Stimulated activated CD8-positive, alpha-beta memory T cell treated with anti-CD3 and anti-CD28 coated beads, Interleukin-15, amount 100 ng/mL, for 1 hour (primary cell): ENCODE measurements around the gene KRT34.
"Not testable (repeated sequence)": the region's sequence is repeated elsewhere in the genome, so short reads cannot be mapped to it uniquely, and the experiment has no call there.

Experiments
- DNase-seq: peaks from one replicate; pipeline ENCODE4 v3.0.0-alpha.2; 2020; ENCODE audit warnings: low read depth

Gene KRT34

DNA sequence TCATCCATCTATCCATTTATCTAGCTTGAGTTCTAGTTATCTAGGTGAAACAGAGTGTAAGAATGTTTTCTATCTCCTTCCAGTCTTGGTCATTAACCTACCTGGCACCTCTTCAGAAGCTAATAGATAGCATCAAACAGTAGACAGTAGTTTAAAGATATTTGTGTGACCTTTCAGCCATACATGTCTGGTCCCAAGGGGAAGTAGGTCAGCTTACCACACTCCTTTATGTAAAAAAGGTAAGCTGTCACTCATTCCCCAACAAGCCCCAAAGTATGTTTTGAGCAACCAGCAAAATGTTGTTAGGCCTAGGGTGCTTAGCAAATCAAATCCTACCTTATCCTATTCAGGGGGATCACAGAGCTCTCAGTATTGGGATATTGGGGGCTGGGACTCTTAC lies 16.0 kb downstream of the KRT34 start:
- no peak for DNase-seq

DNA sequence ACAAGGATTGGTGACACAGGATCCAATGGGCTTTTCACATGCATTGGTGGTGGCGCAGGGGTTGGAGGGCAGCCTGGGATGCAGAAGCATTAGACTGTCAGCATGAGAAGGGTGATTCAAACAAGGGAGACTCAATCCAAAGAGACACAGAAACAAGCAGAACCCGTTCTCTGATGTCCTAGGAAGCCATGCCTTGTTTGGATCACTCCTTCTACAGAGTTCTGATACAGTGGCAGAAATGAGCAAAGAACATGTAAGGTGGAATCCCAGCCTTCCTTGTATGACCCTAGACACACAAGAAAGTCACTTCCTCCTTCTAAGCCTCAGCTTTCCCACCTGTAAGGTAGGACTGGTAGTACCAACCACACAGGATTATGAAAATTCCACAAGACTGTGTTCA lies 18.2 kb downstream of the KRT34 start:
- DNase-seq: no peak

- no peak for DNase-seq
Observed at GRCh38 chr17:41360296-41360995, 21.7 kb downstream of the KRT34 start.

DNA sequence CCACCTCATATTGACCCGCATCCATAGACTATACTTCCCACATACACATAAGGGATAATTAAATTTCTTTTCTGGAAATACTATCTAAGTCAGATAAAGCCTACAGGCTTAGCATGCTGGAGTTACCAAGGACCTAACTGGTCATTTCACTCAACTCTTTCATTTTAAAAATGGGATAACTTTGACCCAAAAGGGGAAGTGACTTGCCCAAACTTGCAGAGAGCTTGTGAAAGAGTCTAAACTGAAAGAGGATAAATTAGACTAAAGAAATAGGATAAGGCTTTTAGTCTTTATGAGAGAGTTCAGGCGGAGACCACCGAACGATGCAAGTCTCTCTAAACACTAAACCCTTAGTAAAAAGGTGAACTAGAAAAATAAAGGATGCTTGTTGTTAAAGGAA lies 27.6 kb downstream of the KRT34 start:
- DNase-seq: no peak

DNA sequence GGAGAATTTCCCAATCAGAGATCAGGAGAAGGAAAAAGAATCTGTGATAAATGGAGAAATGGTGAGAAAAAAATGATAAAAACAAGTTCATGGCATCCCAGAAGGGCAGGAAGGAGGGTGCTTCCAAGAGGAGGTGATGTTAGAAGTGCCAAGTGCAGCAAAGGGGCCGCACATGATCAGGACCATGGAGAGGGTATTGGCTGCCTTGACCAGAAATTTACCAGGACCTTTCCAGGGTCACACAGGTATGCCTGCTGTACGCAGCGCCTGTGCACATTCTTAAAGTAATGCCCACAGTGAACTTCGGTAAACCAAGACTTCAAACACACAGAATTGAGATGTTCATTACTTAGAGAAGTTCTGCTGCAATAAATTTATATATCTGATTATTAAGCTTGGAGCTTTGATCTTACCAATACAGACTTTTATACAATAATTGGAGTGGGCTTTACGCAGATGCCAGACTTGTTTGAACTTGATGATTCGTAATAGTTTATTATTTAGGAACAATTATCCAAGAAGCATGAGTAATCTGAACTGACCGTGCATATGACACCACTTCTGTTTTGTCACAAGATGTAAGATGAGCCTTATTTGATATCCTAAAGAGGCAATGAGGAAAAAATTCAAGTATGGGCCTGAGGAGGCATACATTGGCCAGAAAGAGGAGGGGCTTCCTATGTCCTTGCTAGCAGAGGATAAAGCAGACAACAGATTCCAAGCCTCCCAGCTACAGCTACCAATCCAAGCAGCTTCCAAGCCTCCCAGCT lies 29.3 kb downstream of the KRT34 start:
- DNase-seq: no peak

GRCh38 chr17:41351177-41351576 lies 30.9 kb downstream of the KRT34 start:
- DNase-seq: no peak

- DNase-seq: not testable (repeated sequence)
Observed at GRCh38 chr17:41350381-41350878, 31.7 kb downstream of the KRT34 start, which contains the start of gene KRT33A. TSS of gene KRT33A (minus strand) at chr17:41350828. CDS start at chr17:41350767, 61 bp downstream.

- DNase-seq: no peak
Observed at GRCh38 chr17:41347869-41348760, 34.0 kb downstream of the KRT34 start.

DNA sequence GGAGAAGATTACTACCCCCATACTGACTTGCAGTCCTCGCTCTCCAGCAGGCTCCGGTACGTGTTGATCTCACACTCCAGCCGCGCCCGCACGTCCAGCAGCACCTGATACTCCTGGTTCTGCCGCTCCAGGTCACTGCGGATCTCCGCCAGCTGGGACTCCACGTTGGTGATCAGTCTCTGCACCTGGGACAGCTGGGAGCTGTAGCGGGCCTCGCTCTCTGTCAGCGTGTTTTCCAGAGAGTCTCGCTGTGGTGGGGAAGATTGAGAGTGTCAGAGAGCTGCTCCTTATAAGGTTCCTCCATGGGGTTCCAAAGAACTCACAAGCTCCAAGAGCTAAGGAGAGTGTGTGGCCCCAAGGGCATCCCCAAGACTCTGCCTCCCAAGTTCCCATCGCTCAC lies 35.7 kb downstream of the KRT34 start:
- not testable (repeated sequence) for DNase-seq

DNA sequence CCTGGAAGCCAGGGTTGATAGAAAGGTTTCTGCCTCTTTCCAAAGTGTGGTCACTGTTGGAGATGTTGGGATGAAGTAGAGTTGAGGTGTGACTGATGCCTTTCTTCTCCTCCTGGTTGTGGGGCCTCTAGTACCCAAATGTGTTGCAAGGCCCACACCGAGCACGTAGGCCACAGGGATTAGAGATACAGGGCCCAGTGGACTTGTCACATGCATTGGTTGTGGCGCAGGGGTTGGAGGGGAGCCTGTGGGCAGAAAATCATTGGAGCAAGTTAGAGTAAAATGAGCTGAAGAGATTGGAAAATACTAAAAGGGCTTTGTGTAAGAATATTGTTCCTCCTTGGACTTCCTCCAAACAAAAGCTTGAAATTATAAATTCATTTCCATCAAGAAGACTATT lies 36.1 kb downstream of the KRT34 start:
- DNase-seq: no peak

DNA sequence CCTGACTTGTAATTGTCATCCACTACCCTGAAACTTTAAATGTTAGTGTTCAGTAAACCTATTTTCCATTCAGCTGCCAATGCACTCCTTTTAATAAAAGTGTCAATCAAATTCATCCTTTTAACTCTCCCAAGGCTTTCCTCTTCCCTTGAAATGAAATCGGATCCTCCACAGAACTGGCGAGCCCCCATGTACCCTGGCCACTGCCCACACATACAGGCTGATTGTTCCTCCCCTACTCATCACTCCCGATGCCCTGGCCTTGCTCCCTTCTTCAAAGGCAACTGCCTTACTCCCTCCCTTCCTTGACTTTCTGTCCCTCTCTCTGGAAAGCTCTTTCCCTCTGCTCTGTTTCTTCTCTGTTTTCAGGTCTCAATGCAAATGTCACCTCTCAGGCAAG lies 39.1 kb downstream of the KRT34 start:
- no peak for DNase-seq

GRCh38 chr17:41340934-41341861 lies 40.9 kb downstream of the KRT34 start:
- no peak for DNase-seq

DNA sequence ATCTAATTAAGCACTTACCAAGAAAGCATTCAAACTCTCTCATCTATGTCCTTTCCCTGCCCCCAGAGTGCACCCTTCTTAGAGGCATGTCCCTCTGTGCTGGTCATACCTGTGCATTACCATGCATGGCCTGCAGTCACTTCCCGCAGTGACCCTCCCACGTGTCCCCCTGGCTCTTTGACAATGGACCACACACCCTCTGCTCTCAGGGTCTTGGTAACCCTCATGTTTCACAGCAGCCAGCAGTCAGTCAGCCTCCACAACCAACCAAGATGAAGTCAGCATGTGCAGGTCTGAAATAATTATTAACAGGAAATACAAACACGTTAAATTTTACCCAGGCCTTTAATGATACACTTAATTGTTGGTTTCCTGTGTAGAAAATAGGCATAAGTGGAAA lies 41.6 kb downstream of the KRT34 start:
- DNase-seq: no peak

DNA sequence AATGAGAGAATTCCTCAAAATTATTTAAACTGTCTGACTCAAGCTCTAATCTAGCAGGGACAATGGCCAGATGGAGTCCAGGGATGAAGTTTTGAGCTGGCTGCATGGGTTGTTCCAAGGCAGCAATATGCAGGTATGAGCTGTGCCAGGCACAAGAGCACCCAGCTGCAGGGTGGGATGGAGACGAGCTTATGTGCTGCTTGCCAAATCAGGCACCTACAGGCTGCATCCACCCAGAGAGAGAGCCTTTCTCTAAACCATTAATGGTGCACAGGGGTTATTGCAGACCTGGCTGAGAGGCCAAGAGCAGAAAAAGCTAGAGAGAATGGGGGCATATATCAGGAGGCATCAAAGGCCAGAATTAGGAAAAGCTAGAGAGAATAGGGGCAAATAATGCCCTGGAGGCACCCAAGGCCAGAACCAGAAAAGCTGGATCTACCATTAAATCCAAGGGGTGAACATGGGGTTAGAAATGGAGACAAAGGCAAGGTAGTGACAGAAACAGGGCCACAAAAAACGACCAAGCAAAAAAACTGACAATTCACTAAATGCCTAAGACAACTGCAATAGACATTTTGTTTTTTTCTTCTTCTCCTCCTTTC lies 42.4 kb downstream of the KRT34 start:
- no peak for DNase-seq

- DNase-seq: no peak
Observed at GRCh38 chr17:41338961-41339485, 43.1 kb downstream of the KRT34 start.

- DNase-seq: no peak
Observed at GRCh38 chr17:41335747-41336146, 46.4 kb downstream of the KRT34 start.

GRCh38 chr17:41334385-41335305 lies 47.5 kb downstream of the KRT34 start:
- DNase-seq: no peak

GRCh38 chr17:41333836-41334235 lies 48.3 kb downstream of the KRT34 start:
- no peak for DNase-seq

DNA sequence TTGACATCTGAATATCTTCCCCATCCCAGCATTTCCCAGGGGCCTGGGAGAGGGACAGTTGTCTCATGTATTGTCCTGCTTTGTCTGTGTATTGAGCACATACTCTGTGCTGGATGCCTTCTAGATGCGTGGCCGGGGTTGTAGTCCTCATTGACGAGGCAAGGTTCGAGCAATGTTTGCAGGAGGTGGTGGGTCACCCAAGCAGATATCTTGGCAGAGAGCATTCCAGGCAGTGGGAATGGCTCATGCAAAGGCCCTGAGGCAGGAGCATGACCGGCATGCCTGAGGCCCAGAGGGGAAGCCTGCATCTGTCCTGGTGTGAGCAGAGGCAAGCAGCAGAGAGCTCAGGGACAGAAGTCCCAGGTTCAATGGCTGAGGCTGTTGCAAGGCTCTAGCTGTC lies 49.0 kb downstream of the KRT34 start:
- no peak for DNase-seq
